ENCODE measurements around the gene ZNF618.

DNA sequence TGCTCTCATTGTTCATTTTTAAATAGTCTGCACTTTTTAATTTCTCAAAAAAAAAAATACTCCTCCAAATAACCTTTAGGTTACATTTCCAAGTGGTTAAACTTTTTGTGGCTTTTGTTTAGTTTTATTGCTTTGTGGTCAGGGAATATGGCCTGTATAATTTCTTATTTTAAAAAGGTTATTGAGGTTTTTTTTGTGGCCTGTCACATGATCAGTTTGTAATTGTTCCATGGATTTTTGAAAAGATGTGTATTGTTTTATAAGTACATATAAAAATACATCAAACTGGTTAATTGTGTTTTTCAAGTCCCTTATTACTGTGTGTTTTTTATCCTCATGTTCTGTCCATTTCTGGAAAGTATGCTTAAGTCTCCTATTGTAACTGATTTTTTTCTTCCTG is 64.0 kb downstream of the ZNF618 start:
- TF ChIP-seq CTCF (optimal IDR thresholded peaks at IDR 0.05 in 1 of 3, IDR thresholded peaks at IDR 0.05 in 1 of 3, conservative IDR thresholded peaks at IDR 0.05 in 1 of 3; ENCODE audit: extremely low read depth in 1 of 3, insufficient read depth in 2 of 3, low read length in 3 of 3) (no peak), EZH2 (IDR thresholded peaks at IDR 0.05; ENCODE audit: low read length) (no peak)
